IPS-NIHi11 (cell line): Measurements from ENCODE around the gene SUPT6H.
A peak's percentile ranks its signal among the peaks of the same experiment; 100 is the strongest.

Source experiments
- DNase-seq: peaks from one replicate; pipeline ENCODE4 v3.0.0; 2012; ENCODE audit warnings: mixed read lengths, low spot score

The SUPT6H gene

DNA sequence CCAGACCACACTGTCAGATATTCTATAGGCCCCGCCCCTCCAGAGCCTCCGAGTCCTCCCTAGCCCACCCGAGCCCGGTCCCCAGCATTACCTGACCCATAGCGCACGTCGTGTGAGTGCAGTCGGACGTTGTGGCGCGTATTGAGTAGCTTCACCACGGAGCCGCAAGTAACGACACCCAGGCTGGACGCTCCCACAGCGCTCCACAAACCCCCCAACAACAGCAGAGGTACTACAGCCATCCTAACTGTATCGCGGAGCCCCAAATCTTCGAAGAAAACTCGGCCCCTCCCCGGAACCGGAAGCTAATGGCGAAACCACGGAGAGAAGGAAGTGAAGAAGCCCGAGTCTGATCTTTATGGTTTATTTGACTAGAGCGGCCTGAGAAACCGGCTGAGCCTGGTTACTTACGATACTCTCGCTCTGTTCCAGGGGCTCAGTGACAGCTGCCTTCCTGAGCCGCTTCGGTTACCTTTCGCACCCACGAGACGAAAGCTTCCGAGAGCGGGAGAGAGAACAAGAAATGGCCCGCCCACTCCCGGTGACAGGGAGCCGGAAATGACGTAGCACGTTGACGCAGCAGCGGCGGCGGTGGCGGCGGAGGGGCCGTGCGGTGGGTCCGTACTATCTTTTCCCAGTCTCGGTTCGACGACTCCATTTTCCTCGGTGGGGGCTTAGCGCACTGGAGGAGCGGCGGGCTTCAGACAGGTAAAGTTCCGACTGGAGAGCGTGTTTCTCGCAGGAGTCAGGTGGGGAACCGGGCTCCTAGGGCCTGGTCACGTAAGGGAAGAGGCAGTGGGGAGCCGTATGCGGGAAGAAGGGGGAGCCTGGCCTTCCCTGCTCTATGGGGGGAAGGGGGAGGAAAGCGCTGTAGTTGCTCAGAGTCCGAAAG is at the start of gene SUPT6H, which contains the start of gene SDF2:
Gene SUPT6H (plus strand): TSS at position 571 of the 892 bp plus-strand sequence. CDS start 11,197 bp downstream, outside the sequence.
Gene SDF2 (minus strand): TSS at position 272 of the 892 bp plus-strand sequence. CDS start 30 bp downstream, at position 242.
- peak; percentile 96 for DNase-seq

DNA sequence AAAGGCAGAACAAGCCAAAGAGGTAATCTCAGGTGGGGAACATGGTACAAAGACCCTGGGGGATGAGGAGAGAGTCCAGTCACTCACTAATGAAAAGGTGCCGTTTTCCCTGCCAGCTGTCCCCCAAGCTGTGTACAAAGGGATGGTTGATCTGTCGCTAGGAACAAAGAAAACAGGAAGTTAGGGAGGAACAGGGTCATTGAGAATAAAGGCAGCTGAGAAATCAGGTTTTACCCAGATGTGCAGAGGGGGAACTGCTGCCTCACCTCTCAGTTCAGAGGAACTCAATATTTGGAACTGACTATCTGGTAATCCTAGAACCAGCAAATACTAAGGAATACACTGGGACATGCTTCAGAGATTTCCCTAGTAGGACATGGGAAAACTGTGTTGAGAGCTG is 49.5 kb upstream of the SUPT6H start:
- no peak for DNase-seq

DNA sequence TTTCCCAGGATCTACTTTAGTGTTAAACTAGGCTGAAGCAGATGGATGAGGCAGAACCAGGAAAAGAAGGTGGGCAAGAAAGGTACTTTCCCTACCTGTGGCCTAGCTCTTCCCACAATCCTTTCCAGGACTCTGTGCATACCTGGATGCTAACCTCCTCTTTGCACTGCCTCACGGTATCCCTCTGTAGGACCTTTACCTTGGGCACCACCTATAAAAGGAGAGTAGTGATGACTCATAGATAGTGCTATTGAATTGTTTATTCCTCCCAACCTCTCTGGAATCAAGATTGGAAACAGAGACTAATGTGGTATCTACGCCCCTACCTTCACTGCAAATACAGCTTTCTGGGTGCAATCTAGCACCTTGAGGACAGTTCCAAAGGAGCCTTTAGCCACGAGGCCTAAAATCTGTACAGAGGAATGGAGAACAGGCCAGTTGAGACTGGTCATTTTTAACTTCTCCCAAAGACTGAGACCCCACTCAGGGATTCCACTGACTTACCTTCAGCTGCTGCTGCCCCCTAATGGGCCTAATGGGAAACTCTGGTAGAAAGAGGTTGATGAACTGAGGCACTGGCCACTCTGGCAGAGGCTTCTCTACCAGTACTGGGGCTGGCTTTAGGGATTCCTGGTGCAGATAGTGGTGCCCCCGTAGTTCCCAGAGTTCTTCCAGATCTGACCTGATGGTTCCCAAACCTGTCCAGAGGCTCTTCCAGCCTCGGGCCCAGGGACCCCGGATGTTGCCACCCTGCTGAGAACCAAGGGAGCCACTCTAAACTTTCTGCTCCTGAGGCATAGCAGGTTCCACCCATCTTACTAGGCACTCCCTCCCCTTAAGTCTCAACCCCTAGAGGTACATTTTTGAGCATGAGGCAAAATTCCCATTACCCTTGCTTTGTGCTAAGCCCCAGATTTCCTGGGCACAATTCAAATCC is 48.8 kb upstream of the SUPT6H start:
- peak; percentile 75 for DNase-seq

DNA sequence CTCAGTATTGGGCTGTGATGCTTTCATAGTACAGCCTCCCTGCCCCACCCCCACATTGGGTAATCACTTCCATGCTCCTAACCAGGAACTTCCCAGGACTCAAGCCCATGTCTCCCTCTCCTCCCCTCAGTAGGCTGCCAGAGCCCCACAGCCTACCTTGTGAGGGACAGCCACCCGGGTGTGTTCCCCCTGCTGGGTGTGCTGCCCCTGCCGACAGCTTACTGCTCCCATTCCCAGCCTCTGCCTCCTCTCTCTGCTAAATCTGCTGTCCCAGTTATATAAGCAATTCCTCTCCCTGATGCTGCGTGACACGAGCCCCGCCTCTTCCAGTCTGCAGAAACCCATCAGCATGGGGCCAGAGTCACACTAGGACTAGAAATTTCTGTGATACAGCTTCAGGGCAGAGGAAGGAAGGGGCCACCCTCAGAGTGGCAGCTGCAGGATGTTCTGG is 48.0 kb upstream of the SUPT6H start, which contains the start of gene RSKR:
Gene RSKR (minus strand): TSS at position 255 of the 451 bp plus-strand sequence. CDS start 24 bp downstream, at position 231.
- DNase-seq: no peak

DNA sequence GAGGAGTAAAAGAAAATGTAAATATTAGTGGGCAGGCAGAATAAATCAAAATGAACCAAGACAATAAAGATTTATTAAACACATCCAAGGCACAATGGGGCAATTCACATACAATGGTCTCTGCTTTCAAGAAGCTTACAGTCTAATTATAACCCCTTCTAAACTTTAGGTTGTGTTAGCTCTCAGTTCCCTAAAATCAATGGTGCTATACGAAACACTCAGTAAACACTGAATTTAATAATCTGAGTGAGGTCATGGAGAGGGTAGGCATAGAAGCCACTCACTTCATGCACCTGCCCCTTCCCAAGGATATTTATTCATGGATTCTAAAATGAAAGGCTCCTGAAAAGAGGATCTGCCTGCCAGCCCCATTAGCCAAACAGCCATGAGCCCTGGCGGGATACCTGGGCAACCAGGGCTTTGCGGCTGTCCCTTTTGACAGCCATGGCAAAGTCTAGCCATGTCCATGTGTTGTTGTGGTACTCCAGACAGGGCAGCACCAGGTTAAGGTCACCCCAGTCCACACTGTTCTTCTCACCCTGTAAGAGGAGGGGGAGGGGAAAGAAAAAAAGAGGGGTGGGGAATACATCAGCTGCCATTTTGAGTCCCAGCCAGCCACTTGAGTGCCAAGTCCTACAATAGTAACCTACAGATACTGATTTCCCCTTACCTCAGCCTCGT is 46.6 kb upstream of the SUPT6H start:
- DNase-seq: no peak

DNA sequence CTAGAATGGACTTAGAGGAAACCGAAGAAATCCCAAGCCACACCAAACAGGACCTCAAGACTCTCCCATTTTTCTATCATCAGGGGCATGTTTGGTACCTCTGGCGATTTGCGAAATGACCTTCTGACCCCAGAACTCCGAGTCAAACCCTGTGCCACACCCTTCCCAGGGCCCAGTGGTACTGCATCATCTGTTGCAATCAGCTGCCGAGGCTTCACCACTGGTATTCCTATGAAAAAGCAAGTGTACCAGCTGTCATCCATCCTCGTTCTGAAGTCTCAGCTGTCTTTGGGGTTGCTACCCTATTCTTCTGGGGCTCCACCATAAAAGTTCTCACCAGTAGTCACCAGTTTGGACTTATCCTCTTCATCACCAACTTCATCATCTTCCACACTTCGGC is 45.7 kb upstream of the SUPT6H start:
- no peak for DNase-seq

DNA sequence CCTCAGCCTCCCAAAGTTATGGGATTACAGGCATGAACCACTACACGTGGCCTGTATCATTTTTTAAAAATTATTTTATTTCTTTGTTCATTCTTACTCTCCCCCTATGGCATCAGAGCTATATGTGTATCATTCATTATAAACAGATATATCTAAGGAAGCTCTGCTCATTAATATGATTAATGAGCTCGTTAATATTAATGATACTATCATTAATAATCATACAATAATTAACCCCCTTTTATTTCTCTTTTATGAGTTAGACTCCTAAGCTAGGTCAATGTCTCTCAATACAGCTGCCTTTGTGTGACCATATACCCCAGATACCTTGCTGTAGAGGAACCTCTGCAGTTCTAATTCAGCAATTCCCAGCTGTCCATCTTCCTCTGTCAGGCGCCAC is 43.5 kb upstream of the SUPT6H start:
- DNase-seq: no peak

DNA sequence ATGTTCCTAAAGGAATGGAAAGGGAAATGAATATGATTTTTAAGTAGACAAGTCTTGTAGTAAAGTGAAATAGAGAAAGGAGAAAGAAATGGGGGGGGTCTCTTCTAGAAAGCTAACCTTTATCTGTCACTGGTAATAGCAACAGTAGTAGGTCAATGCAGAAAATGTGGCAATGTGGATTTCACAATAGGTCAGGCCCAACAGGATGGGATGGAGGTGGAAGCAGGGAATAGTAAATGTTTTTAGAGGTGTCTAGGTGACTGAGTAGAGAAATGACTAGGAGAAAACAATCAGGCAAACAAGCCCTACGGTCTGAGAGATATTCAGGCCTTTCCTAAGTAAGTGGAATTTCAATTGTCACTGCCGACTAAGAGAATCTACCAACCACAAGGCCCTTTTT is 42.0 kb upstream of the SUPT6H start:
- no peak for DNase-seq

DNA sequence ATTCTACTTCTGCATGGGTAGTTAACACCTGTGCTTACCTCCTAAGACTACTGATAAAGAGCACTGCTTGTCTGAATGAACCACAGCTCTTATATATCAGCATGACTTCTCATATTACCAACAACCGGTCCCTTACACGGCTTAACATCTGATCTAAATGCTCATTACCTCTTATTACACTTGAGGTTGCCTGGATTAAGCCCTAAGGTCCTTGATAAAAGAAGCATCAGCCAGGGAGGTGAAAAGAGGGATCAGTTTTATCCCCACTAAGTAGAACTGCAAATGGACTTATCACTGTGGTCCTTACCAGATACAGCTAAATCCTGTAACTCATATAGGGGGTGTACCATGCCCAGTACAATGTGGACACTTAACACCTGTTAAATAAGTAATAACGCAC is 39.8 kb upstream of the SUPT6H start:
- no peak for DNase-seq

DNA sequence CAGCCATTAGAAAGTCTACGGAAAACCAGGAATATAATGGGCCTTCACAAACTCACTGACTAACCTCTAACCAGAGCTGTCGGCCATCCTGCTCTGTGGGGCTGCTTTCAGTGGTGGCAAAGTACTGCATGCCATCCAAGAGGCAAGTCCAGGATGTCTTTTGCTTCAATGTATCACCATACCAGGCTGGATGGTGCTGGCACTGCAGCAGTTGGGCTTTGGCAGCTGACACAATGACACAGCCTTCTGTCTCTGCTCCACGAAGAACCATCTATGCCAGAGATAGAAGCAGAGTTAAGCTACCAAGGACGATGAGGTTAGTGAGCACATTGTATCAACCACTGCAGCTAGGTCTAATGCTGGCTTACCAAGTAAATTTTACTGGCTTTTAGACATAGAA is 38.3 kb upstream of the SUPT6H start:
- DNase-seq: no peak

DNA sequence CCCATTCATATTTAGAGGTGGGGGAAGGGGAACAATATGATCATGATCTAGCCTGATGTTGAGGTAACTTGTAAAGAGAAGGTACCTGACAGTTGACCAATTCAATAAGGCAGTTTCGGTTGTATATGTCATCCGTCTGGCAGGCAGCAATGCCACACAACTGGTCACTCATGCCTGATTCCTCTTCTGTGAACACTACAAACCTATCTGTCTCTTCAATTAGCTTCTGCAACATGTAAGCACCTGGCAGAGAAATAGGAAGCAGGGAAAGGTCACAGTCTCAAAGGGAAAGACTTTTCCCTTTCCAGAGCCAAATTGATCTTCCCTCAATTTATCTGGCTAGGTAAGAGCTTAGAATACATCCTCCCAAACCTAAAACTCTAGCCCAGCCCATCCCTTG is 37.9 kb upstream of the SUPT6H start:
- DNase-seq: no peak

DNA sequence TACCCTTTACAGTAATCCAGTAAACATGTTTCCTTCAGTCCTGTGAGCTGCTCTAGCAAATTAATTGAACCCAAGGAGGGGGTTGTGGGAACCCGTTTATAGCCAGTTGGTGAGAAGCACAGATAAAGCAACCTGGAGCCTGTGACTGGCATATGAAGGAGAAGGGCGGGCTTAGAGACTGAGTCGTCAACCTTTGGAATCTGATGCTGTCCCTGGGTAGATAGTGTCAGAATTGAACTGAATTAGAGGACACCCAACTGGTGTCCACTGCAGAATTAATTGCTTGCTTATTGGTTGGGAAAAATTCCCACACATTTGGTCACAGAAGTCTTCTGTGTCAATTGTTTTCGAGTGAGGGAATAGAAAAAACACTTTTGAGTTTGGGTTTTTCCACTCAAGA is 35.2 kb upstream of the SUPT6H start:
- no peak for DNase-seq

DNA sequence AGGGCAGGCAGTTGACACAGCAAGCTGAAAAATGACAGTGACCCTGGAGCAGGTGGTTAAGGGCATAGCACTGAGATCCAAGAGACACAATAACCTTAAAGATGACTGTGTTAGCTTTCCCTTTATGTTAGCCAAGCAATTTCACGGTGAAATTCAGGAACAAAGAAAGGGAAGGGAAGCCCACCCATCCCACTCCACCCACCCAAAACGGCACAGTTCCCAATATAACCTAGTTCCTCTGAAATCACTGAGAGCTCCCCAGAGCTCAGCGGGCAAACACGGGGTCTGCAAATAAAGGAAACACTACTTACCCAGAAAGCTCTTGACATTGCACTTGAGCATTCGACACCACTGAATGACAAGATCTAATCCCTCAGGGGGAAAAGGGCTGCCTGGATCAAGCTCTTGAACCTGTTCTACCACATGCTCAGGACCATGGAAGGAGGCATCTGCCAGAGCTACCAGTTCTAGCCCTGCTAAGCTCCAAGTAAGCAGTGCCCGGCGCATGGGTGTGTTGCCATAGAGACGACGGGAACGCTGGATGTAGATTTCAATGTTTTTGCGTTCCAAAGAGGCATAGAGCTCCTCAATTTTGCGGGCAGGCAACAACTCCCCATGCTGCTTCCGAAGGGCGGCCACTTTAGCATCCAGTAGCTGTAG is 27.7 kb upstream of the SUPT6H start:
- DNase-seq: no peak

DNA sequence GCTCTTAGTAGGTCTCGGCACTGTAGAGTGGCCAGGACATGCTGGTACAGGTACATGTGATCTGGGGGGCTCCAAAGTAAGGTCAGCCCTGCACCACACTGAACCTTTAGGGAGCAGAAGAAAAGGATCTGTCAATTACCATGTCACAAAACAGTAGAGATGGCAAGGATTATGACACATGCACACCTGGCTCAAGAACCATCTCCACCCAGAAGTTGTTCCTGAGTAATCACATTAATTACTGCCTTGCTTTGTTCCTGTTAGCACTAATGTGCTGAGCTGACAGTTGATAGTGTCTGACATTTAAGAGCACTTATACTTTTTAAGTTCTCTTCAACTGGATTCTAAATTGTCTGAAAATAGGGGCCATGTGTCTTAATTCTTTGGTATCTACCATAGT is 26.5 kb upstream of the SUPT6H start:
- DNase-seq: no peak

DNA sequence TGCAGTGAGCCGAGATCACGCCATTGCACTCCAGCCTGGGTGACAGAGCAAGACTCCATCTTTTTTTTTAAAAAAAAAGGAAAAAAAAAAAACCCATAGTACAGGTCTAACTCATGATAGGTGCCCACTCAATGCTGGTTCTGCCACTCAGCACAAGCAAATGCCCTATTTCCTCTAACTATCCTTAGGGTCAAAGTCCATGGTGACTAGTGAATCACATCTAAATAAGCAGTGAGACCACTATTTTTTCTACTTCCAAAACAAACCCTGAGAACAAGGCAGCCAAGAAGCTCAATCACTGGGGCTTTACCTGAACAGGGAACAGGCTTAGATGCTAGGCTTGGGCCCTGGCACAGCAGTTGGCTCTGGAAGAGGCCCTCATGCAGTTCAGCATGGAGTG is 20.4 kb upstream of the SUPT6H start:
- DNase-seq: no peak

DNA sequence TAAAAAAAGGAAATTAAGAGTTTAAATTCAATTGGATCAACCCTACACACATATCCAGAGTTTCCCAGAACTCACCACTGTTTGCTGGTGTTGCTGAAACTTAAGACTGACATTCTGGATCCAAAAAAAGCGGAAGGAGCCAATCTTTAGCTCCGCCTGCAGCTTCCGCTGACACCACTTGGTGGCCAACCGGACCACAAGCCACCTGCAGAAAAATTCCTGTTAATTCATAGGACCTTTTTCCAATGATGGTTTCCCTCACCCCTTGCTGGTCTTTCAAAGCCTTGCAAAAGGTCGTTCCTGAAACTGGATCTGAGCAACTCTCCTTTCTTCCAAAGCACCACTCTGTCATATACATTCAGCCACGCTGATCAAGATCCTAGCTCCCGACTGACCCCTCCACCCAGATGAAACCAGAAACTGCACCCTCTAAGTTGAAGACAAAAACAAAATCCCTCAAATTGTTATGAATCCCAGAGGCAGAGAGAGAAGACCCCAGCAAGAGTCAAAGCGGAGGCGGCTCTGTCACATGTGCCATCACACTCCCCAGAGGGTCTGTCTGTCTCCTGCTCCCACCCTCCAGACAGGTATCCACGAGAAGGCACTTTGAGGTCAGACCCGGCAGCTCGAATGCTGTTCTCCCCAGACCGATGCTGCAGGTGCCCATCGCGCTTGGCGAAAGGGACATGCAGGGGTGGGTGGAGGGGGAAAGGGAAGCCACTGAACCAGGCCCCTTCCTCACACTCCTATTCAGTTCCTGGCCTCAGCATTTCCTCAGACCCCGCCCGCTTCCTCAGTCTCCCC is 17.8 kb upstream of the SUPT6H start:
- DNase-seq: peak; percentile 76

DNA sequence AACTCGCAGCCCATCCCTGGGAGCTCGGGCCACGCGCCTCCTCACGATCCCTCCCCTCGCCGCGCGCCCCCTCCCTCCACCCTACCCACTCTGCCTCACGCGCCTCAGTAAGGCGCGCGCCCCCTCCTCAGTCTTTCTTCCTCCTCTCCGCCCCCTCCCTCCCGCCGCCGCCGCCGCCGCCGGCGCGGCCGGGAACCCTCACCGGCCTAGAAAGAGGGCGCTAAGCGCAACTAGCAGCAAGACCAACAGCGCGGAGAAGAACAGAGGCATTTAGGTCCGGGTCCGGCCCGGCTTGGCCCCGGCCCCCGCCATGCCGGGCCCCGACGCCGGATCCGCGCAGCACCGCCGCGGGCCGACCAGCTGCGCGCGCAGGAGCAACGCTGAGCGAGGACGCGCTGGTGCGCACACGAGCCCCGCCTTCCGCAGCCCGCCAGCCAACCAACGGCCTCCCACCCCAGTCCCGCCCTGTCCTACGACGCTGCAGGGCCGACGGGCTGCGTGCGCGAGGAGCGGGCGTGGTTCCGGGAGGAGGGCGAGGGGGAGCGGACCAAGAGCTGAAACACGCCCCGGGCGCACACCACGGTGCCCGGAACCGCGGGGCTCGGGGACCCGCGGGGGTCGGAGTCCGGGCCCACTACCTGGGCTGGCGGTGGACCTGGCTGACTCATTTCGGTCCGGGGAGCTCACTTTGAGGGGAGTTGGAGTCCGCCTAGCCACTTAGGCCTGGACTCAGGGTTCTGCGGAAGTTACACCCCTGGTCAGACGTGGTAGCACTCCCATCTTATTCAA is 17.0 kb upstream of the SUPT6H start, which contains the start of gene BLTP2:
Gene BLTP2 (minus strand): TSS at position 372 of the 789 bp plus-strand sequence. CDS start 102 bp downstream, at position 270.
- DNase-seq: peak; percentile 99

DNA sequence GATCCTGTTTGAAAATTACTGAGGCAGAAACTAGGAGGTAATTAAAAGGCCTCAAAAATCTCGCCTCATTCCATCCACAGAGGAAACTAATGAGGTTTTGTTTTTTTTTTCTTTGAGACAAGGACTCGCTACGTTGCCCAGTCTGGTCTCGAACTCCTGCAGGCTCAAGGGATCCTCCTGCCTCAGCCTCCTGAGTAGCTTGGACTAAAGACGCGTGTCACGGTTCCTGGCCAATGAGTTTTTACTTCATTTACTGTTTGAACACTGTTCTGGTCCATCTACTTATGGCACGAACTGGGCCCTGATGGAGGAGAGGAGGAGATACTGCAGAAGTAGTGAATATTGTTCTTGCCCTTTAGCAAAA is 16.4 kb upstream of the SUPT6H start:
- no peak for DNase-seq

DNA sequence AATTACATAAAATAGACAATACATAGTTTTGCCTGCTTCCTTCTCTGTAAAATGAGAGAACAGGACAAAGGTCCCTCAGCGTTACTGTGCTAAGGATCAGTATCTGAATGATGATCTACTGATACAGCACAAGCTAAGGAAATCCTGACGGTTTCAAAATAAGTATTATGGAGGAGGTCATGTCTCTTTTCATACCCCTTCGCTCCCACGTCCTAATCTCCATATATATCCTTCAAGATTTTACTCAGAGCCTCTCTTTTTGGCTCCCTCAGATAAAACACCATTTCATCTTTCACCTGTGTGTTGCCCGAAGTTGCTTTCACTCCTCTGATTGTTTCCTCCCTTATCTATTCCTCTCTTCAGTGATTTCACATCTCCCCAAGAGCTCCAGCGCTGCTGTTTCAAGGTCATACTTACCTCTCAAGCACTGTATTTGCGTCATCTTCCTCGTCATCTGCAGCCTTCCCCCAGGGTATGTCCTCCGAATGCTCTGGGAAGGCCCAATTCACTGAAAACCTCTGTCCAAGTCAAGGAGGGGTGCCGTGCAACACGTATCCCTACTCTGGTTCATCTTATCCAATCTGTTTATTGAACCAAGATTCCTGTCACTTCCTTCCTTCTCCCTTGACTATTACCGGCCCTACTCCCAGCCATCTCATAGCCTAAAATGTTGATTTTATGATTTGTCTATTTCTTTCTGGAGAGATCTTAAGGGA is 15.8 kb upstream of the SUPT6H start:
- DNase-seq: no peak
